K562 (cell line): ENCODE data around the gene SOCS3. TPM values are rescaled to one million over a fixed set of nuclear protein-coding genes. Genes with fewer than 3 reads are reported as not detected.
A peak's percentile ranks its signal among the peaks of the same experiment; 100 is the strongest.

Experiments used
- BHLHE40 ChIP-seq: IDR thresholded peaks from 2 replicates; pipeline ENCODE4 v1.6.1; 2011; ENCODE audit warnings: low read length, improper control_type of control experiment
- PHF20 ChIP-seq: fragments of 450-650 bp; IDR thresholded peaks from 2 replicates; pipeline ENCODE4 v1.6.1; 2018; ENCODE audit not compliant: partially characterized antibody
- RCOR1 ChIP-seq, 2 experiments: IDR thresholded peaks; 2 replicates each; pipeline ENCODE4 v1.6.1; 2012; ENCODE audit warnings: low read depth in 2 of 2, low read length in 2 of 2, borderline replicate concordance in 1 of 2, improper control_type of control experiment in 1 of 2
- TEAD4 ChIP-seq, 2 experiments: sonication (generic) in 1 of 2; formaldehyde crosslinking in 1 of 2; IDR thresholded peaks; 2 replicates each; pipeline versions ENCODE4 v1.6.1 to v1.8.0; 2012 to 2022; ENCODE audit warnings: borderline replicate concordance in 1 of 2, inconsistent platforms in 1 of 2, low read length in 1 of 2, mild to moderate bottlenecking in 1 of 2, missing genetic modification reagents in 1 of 2
- ZBTB40 ChIP-seq, 2 experiments: fragments of 450-650 bp in 1 of 2; sonication (generic) in 1 of 2; formaldehyde crosslinking in 1 of 2; IDR thresholded peaks; 2 replicates each; pipeline versions ENCODE4 v1.7.1 to v1.9.0; 2016 to 2022; ENCODE audit warnings: inconsistent platforms in 1 of 2, mild to moderate bottlenecking in 1 of 2, missing genetic modification reagents in 1 of 2
- ZC3H4 ChIP-seq: sonication (generic); formaldehyde crosslinking; IDR thresholded peaks from 2 replicates; pipeline ENCODE4 v1.9.0; 2021; ENCODE audit warnings: missing genetic modification reagents, borderline replicate concordance
- ZEB2 ChIP-seq: fragments of 450-650 bp; IDR thresholded peaks from 2 replicates; pipeline ENCODE4 v1.6.1; 2016
- ZFP1 ChIP-seq: fragments of 450-650 bp; formaldehyde crosslinking; IDR thresholded peaks from 2 replicates; pipeline ENCODE4 v1.4.0; 2020; ENCODE audit warnings: mild to moderate bottlenecking, mixed read lengths
- ZNF583 ChIP-seq: fragments of 250-450 bp; sonication (Bioruptor Pico); IDR thresholded peaks from 2 replicates; pipeline ENCODE4 v1.4.0; 2020
- polyA plus RNA-seq, 8 experiments: library from polyadenylated mRNA; depleted of rRNA in 4 of 8; stranded (reverse) in 5 of 8; unstranded in 3 of 8; fragments of >200 nt; fragmentation: Nextera tagmentation in 2 of 8; fragmentation: Illumina TruSeq in 1 of 8; extraction: Ambion mirVana in 2 of 8; extraction: Trizol in 1 of 8; gene quantifications; 2 replicates each; pipeline versions ENCODE4 v1.2.1 to v1.2.3, GENCODE V29; 2011 to 2014; ENCODE audit warnings: inconsistent platforms in 1 of 8, missing spikeins in 1 of 8
- total RNA-seq, 7 experiments: library from RNA; depleted of rRNA in 6 of 7; stranded (reverse); fragments of >200 nt in 6 of 7; fragmentation: Illumina TruSeq in 2 of 7; extraction: Trizol in 2 of 7; gene quantifications; 2 replicates each; pipeline versions ENCODE4 v1.2.1 to v1.2.3, GENCODE V29; 2011 to 2021; ENCODE audit warnings: low replicate concordance in 1 of 7
- TF ChIP-seq, protein P1 (sequence below): sonication (generic); formaldehyde crosslinking; IDR thresholded peaks from 2 replicates; pipeline ENCODE4 v1.5.0; 2020; ENCODE audit warnings: missing genetic modification reagents
- TF ChIP-seq, protein P2 (sequence below): fragments of 450-650 bp; IDR thresholded peaks from 2 replicates; pipeline ENCODE4 v1.6.1; 2016; ENCODE audit warnings: borderline replicate concordance
- TF ChIP-seq, protein P3 (sequence below): sonication (generic); formaldehyde crosslinking; IDR thresholded peaks from 2 replicates; pipeline ENCODE4 v1.9.0; 2022; ENCODE audit warnings: mild to moderate bottlenecking, missing genetic modification reagents

The SOCS3 gene
- total and polyA plus RNA-seq, 9 of the 15 experiments (the other 6 are each of a cell fraction or from before 2014, with no cell fraction given), result 0.56 to 38.9 (median 13.7) TPM

GRCh38 chr17:78316867-78317789, 42.7 kb downstream of the SOCS3 start (continued):
- TF ChIP-seq ZBTB40 (IDR thresholded peaks at IDR 0.05), result 0 out of 2 replicates have a peak, but pooled peaks have one; percentile 17
- TF ChIP-seq ZBTB40 (CRISPR knock-in tag; IDR thresholded peaks at IDR 0.05), result no peak
- no peak for TF ChIP-seq ZNF583 (CRISPR knock-in tag)
- peak; percentile 85 for TF ChIP-seq BHLHE40
- TF ChIP-seq TEAD4 (IDR thresholded peaks at IDR 0.05; ENCODE audit: low read length), result peak; percentile 61
- no peak for TF ChIP-seq TEAD4 (CRISPR knock-in tag; IDR thresholded peaks at IDR 0.05; ENCODE audit: borderline replicate concordance)
- 0 out of 2 replicates have a peak, but pooled peaks have one; percentile 20 for TF ChIP-seq ZC3H4 (CRISPR knock-in tag)
- TF ChIP-seq ZEB2, result 0 out of 2 replicates have a peak, but pooled peaks have one; percentile 36
- TF ChIP-seq ZFP1 (CRISPR knock-in tag), result no peak
- TF ChIP-seq PHF20, result peak; percentile 5
- TF ChIP-seq, protein P1, sequence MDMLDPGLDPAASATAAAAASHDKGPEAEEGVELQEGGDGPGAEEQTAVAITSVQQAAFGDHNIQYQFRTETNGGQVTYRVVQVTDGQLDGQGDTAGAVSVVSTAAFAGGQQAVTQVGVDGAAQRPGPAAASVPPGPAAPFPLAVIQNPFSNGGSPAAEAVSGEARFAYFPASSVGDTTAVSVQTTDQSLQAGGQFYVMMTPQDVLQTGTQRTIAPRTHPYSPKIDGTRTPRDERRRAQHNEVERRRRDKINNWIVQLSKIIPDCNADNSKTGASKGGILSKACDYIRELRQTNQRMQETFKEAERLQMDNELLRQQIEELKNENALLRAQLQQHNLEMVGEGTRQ, result peak; percentile 69
- TF ChIP-seq, protein P2, sequence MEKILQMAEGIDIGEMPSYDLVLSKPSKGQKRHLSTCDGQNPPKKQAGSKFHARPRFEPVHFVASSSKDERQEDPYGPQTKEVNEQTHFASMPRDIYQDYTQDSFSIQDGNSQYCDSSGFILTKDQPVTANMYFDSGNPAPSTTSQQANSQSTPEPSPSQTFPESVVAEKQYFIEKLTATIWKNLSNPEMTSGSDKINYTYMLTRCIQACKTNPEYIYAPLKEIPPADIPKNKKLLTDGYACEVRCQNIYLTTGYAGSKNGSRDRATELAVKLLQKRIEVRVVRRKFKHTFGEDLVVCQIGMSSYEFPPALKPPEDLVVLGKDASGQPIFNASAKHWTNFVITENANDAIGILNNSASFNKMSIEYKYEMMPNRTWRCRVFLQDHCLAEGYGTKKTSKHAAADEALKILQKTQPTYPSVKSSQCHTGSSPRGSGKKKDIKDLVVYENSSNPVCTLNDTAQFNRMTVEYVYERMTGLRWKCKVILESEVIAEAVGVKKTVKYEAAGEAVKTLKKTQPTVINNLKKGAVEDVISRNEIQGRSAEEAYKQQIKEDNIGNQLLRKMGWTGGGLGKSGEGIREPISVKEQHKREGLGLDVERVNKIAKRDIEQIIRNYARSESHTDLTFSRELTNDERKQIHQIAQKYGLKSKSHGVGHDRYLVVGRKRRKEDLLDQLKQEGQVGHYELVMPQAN, result peak; percentile 54; the same call in 1 of the 2 replicates
- TF ChIP-seq, protein P3, sequence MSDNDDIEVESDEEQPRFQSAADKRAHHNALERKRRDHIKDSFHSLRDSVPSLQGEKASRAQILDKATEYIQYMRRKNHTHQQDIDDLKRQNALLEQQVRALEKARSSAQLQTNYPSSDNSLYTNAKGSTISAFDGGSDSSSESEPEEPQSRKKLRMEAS (CRISPR knock-in tag), result peak; percentile 85
- peak in 1 of 2 experiments; percentile 42; a peak in 1 of 4 replicates for TF ChIP-seq RCOR1 (IDR thresholded peaks at IDR 0.05; ENCODE audit: borderline replicate concordance in 1 of 2, low read depth in 2 of 2, low read length in 2 of 2)
